ENCODE measurements around the gene JKAMP. TPM values are rescaled to one million over a fixed set of nuclear protein-coding genes. Genes with fewer than 3 reads are reported as not detected.

Gene JKAMP
- total and polyA plus RNA-seq, 9 donors: 21.6 to 67.1 (median 30.6) TPM

- H3K27me3 ChIP-seq: no peaks in the 10 kb centered on the region
- no peaks in the 10 kb centered on the region for H3K4me1 ChIP-seq (ENCODE audit: insufficient read depth)
- no peaks in the 10 kb centered on the region for H3K9me3 ChIP-seq
- H3K4me3 ChIP-seq: no peak overlapping the region
- H3K27ac ChIP-seq: no peak overlapping the region
- intact Hi-C loops (cut with DNase I): no loop called here
- no peak for DNase-seq
- 25 to 32% (median 28%) methylated on average over 3 of the region's 3 CpGs for WGBS, 3 donors
- no peaks in the 10 kb centered on the region for H3K36me3 ChIP-seq
- TF ChIP-seq EP300 (IDR thresholded peaks at IDR 0.05) (no peak), CTCF (IDR thresholded peaks at IDR 0.05) (no peak), POLR2A (IDR thresholded peaks at IDR 0.05) (no peak)
Measured at GRCh38 chr14:59510966-59511365, 26.6 kb downstream of the JKAMP start.

- 74 to 80% (median 79%) methylated on average over 4 of the region's 4 CpGs for WGBS, 3 donors
- TF ChIP-seq POLR2A (IDR thresholded peaks at IDR 0.05) (no peak), CTCF (IDR thresholded peaks at IDR 0.05) (no peak), EP300 (IDR thresholded peaks at IDR 0.05) (no peak)
- Histone ChIP-seq H3K4me3 (no peak overlapping the region), H3K27me3 (no peaks in the 10 kb centered on the region), H3K27ac (no peak overlapping the region), H3K36me3 (no peaks in the 10 kb centered on the region), H3K9me3 (no peaks in the 10 kb centered on the region), H3K4me1 (ENCODE audit: insufficient read depth) (no peaks in the 10 kb centered on the region)
- intact Hi-C loops (cut with DNase I): no loop called here
- no peak for DNase-seq
Measured at GRCh38 chr14:59511916-59512575, 27.7 kb downstream of the JKAMP start.

GRCh38 chr14:59520224-59520623 lies 35.9 kb downstream of the JKAMP start:
- Histone ChIP-seq H3K27me3 (no peaks in the 10 kb centered on the region), H3K4me1 (ENCODE audit: insufficient read depth) (no peaks in the 10 kb centered on the region), H3K27ac (no peak overlapping the region), H3K36me3 (no peaks in the 10 kb centered on the region), H3K9me3 (no peaks in the 10 kb centered on the region), H3K4me3 (no peak overlapping the region)
- 82 to 88% (median 87%) methylated on average over 3 of the region's 3 CpGs for WGBS, 3 donors
- no peak for TF ChIP-seq EP300 (IDR thresholded peaks at IDR 0.05)
- TF ChIP-seq POLR2A (IDR thresholded peaks at IDR 0.05): no peak
- no peak for TF ChIP-seq CTCF (IDR thresholded peaks at IDR 0.05)
- DNase-seq: no peak
- intact Hi-C loops (cut with DNase I): no loop called here

- 71 to 90% (median 76%) methylated on average over 2 of the region's 2 CpGs for WGBS, 3 donors
- TF ChIP-seq POLR2A (IDR thresholded peaks at IDR 0.05): no peak
- no peak for TF ChIP-seq CTCF (IDR thresholded peaks at IDR 0.05)
- TF ChIP-seq EP300 (IDR thresholded peaks at IDR 0.05): no peak
- no peaks in the 10 kb centered on the region for H3K27me3 ChIP-seq
- intact Hi-C loops (cut with DNase I): no loop called here
- H3K4me3 ChIP-seq: no peak overlapping the region
- no peak for DNase-seq
- H3K27ac ChIP-seq: no peak overlapping the region
- H3K9me3 ChIP-seq: no peaks in the 10 kb centered on the region
- H3K36me3 ChIP-seq: no peaks in the 10 kb centered on the region
- no peaks in the 10 kb centered on the region for H3K4me1 ChIP-seq (ENCODE audit: insufficient read depth)
Measured at GRCh38 chr14:59529189-59529588, 44.9 kb downstream of the JKAMP start.
